ENCODE results near the gene KIAA1328.

KIAA1328 gene

DNA sequence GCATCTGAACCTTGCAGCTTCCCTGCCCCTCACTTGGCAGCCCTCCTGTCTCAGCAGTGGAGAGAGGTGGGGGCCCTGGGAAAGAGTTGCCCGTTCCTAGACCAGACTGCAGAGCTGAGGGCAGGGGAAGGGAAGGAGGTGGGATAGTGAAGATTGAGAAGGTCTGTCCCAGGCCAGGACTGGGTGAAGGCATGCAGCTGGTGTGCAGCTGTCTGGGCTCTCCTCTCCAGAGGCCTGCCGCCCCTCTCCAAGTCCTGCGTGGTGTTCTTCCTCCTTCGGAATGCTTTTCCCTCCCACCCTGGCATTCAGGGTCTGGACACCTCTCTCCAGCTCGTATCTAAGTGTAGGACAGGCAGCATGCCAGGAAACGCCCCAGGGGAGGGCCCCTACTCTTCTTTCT, 413.2 kb downstream of the KIAA1328 start:
- DNase-seq, result no peak

DNA sequence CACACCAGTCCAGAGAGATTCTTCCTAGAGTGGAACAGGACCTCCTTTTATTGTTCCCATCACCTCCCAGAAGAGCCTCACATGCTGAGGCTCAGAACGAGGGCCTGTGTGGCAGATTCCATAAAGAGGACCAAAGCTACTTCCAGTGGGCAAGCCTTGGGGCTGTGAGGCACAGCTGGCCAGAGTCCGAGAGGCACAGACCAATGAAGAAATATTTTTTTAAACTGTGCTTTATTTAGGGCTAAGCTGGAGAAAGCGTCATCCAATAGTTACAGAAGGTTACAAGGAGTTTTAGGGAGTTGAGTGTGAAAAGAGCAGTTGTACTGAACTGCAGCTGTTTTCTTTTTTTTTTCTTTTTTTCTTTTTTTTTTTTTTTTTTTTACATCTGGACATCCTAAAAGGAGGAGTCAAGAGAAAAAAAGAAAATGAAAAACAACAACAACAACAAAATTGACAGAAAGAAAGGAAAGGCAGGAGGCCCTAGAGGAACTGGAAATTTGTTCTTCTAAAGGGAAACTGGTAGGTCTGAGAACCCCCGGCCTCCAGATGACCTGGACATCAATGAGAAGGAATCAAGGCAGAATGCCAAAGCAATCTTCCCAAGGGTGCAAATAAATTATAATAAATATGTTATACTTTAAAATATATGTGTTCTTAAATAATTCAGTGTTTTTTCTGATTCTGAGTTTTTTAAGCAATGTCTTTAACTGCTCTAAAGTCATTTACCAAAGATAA, 414.1 kb downstream of the KIAA1328 start:
- H3K36me3 ChIP-seq, result no peaks in the 10 kb centered on the region
- TF ChIP-seq, protein P1, sequence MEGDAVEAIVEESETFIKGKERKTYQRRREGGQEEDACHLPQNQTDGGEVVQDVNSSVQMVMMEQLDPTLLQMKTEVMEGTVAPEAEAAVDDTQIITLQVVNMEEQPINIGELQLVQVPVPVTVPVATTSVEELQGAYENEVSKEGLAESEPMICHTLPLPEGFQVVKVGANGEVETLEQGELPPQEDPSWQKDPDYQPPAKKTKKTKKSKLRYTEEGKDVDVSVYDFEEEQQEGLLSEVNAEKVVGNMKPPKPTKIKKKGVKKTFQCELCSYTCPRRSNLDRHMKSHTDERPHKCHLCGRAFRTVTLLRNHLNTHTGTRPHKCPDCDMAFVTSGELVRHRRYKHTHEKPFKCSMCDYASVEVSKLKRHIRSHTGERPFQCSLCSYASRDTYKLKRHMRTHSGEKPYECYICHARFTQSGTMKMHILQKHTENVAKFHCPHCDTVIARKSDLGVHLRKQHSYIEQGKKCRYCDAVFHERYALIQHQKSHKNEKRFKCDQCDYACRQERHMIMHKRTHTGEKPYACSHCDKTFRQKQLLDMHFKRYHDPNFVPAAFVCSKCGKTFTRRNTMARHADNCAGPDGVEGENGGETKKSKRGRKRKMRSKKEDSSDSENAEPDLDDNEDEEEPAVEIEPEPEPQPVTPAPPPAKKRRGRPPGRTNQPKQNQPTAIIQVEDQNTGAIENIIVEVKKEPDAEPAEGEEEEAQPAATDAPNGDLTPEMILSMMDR (IDR thresholded peaks at IDR 0.05), result no peak
- no peak for DNase-seq
- no peak overlapping the region for H3K27ac ChIP-seq
- H3K27me3 ChIP-seq, result peaks cover 0 to 8% of the 10 kb centered on the region in 2 donors
- H3K4me3 ChIP-seq, result no peak overlapping the region
- no peaks in the 10 kb centered on the region for H3K9me3 ChIP-seq
- H3K4me1 ChIP-seq, result peaks cover 0 to 4% (median 0%) of the 10 kb centered on the region in 4 donors
- intact Hi-C loops (cut with DNase I; ENCODE audit: low total_unique reads), result no loop called here

More for the DNA sequence above, 413.2 kb downstream of the KIAA1328 start:
- peaks cover 0 to 4% (median 0%) of the 10 kb centered on the region in 4 donors for H3K4me1 ChIP-seq
- intact Hi-C loops (cut with DNase I; ENCODE audit: low total_unique reads), result no loop called here
- no peaks in the 10 kb centered on the region for H3K36me3 ChIP-seq
- no peak overlapping the region for H3K4me3 ChIP-seq
- H3K27ac ChIP-seq, result no peak overlapping the region
- H3K27me3 ChIP-seq, result peaks cover 0 to 6% of the 10 kb centered on the region in 2 donors
- TF ChIP-seq, protein P1 (IDR thresholded peaks at IDR 0.05), result no peak
- H3K9me3 ChIP-seq, result no peaks in the 10 kb centered on the region

DNA sequence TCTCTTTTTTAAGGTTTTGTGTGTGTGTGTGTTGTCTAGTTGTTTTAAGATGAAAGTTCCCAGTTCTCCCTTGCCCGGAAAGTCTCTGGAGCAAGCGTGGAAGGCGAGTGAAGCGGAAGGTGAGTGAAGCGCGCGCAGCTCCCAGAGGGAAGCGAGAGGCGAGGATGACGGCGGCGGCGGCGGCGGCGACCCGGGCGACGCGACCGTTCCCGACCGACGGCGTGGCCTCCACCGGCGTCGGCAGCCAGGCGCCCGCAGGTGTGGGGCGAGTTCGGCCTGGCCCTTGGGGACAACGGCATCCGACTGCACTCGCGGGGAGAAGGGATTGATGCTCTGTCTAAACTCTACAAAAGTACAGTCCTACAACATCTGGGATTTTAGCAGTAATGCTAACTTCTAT, 414.8 kb downstream of the KIAA1328 start:
- Histone ChIP-seq H3K27ac (no peak overlapping the region), H3K36me3 (no peaks in the 10 kb centered on the region), H3K9me3 (no peaks in the 10 kb centered on the region), H3K27me3 (peaks cover 0 to 8% of the 10 kb centered on the region in 2 donors), H3K4me3 (no peak overlapping the region), H3K4me1 (peaks cover 0 to 4% (median 0%) of the 10 kb centered on the region in 4 donors)
- TF ChIP-seq, protein P1 (IDR thresholded peaks at IDR 0.05), result no peak
- intact Hi-C loops (cut with DNase I; ENCODE audit: low total_unique reads), result no loop called here
- no peak for DNase-seq

DNA sequence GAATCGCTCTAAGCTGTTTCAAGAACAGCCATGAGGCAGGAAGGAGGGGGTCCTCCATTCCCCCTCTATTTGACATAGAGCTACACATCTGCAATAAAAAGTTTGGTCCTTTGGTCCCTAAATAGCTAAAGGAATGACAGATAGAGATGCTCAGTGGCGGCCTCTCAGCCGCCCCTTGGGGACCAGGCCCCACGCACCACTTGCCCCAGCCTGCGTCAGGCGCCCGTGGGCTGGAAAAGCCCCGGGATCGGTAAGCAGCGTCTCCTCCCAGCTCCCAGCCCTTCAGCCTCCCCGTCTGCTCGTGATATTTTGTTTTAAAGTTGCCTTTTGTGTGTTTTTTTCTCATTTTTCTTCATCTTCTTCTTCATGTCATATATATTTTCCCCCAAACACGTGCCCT, 415.7 kb downstream of the KIAA1328 start:
- H3K27ac ChIP-seq, result no peak overlapping the region
- intact Hi-C loops (cut with DNase I; ENCODE audit: low total_unique reads), result no loop called here
- H3K36me3 ChIP-seq, result no peaks in the 10 kb centered on the region
- DNase-seq, result no peak
- H3K4me3 ChIP-seq, result no peak overlapping the region
- peaks cover 0 to 15% of the 10 kb centered on the region in 2 donors for H3K27me3 ChIP-seq
- H3K4me1 ChIP-seq, result peaks cover 0 to 4% (median 0%) of the 10 kb centered on the region in 4 donors
- TF ChIP-seq, protein P1 (IDR thresholded peaks at IDR 0.05), result no peak
- H3K9me3 ChIP-seq, result no peaks in the 10 kb centered on the region

DNA sequence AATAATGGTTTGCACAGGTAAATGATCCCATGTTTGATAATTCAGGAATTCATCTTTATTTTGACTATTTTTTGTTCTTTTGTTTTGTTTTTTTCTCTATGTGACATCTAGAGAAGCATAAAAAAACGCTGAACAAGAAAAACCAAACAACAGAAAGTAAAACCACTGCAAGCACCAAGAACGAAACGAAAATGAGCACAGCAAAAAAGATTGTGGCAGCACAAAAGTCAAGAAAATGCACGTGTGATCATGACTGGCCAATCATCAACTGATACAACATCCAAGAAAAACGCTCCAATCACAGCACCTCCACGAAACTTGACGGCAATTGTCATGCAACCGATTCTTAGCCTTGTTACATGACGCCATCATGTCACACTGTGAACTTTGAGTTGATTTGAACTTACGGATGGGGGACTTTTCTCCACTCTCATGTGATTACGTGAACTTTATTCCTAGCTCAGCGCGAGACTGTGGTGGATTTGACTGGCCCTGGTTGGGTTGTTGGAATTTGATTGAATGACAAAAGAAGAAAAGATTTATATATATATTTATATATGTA, 417.9 kb downstream of the KIAA1328 start:
- no peaks in the 10 kb centered on the region for H3K36me3 ChIP-seq
- H3K27me3 ChIP-seq, result peaks cover 0 to 35% of the 10 kb centered on the region in 2 donors
- H3K4me3 ChIP-seq, result no peak overlapping the region
- no peaks in the 10 kb centered on the region for H3K9me3 ChIP-seq
- intact Hi-C loops (cut with DNase I; ENCODE audit: low total_unique reads), result no loop called here
- DNase-seq, result no peak
- peaks cover 0 to 4% (median 0%) of the 10 kb centered on the region in 4 donors for H3K4me1 ChIP-seq
- TF ChIP-seq, protein P1 (IDR thresholded peaks at IDR 0.05), result no peak
- H3K27ac ChIP-seq, result no peak overlapping the region
